ENCODE measurements around the gene JPH4.

JPH4 gene

GRCh38 chr14:23568021-23568599 lies 10.5 kb downstream of the JPH4 start:
- ATAC-seq, result no peak
- TF ChIP-seq RARB (CRISPR knock-in tag; IDR thresholded peaks at IDR 0.05) (no peak), POU6F1 (CRISPR knock-in tag; IDR thresholded peaks at IDR 0.05; ENCODE audit: borderline replicate concordance, low read depth) (no peak), TCF4 (CRISPR knock-in tag; IDR thresholded peaks at IDR 0.05; ENCODE audit: borderline replicate concordance) (no peak), PATZ1 (CRISPR knock-in tag; IDR thresholded peaks at IDR 0.05; ENCODE audit: borderline replicate concordance) (no peak), ZNF565 (CRISPR knock-in tag; conservative IDR thresholded peaks at IDR 0.05; ENCODE audit: low read depth) (no peak), ISL1 (CRISPR knock-in tag; IDR thresholded peaks at IDR 0.05) (no peak), BACH2 (CRISPR knock-in tag; IDR thresholded peaks at IDR 0.05; ENCODE audit: borderline replicate concordance) (no peak), GLIS3 (CRISPR knock-in tag; IDR thresholded peaks at IDR 0.05) (no peak), OSR1 (CRISPR knock-in tag; IDR thresholded peaks at IDR 0.05) (no peak), ARNTL (CRISPR knock-in tag; IDR thresholded peaks at IDR 0.05; ENCODE audit: borderline replicate concordance, low read depth) (no peak), CREB5 (CRISPR knock-in tag; IDR thresholded peaks at IDR 0.05; ENCODE audit: low read depth) (no peak), ZNF8 (CRISPR knock-in tag; IDR thresholded peaks at IDR 0.05) (no peak), ZC3H10 (CRISPR knock-in tag; IDR thresholded peaks at IDR 0.05) (no peak)

GRCh38 chr14:23567186-23568020 lies 11.2 kb downstream of the JPH4 start, which contains the start of gene AP1G2:
AP1G2 (minus strand) TSS chr14:23567791; CDS start chr14:23567314, 477 bp downstream.
- ATAC-seq, result peak; percentile 84
- peak; percentile 19; the same call in 1 of the 2 replicates for TF ChIP-seq PATZ1 (CRISPR knock-in tag; IDR thresholded peaks at IDR 0.05; ENCODE audit: borderline replicate concordance)
- no peak for TF ChIP-seq ZNF70 (CRISPR knock-in tag; IDR thresholded peaks at IDR 0.05)
- TF ChIP-seq ZC3H10 (CRISPR knock-in tag; IDR thresholded peaks at IDR 0.05), result no peak
- no peak for TF ChIP-seq ZNF565 (CRISPR knock-in tag; conservative IDR thresholded peaks at IDR 0.05; ENCODE audit: low read depth)
- TF ChIP-seq ZNF8 (CRISPR knock-in tag; IDR thresholded peaks at IDR 0.05), result no peak
- TF ChIP-seq CSRNP3 (CRISPR knock-in tag; IDR thresholded peaks at IDR 0.05), result 0 out of 2 replicates have a peak, but pooled peaks have one; percentile 8
- TF ChIP-seq TCF4 (CRISPR knock-in tag; IDR thresholded peaks at IDR 0.05; ENCODE audit: borderline replicate concordance), result no peak
- TF ChIP-seq CREB5 (CRISPR knock-in tag; IDR thresholded peaks at IDR 0.05; ENCODE audit: low read depth), result no peak
- no peak for TF ChIP-seq ZFP30 (CRISPR knock-in tag; IDR thresholded peaks at IDR 0.05)
- TF ChIP-seq TSHZ2 (CRISPR knock-in tag; IDR thresholded peaks at IDR 0.05), result no peak
- TF ChIP-seq SNAI2 (CRISPR knock-in tag; IDR thresholded peaks at IDR 0.05), result no peak
- peak; percentile 27; the same call in 1 of the 2 replicates for TF ChIP-seq GLIS3 (CRISPR knock-in tag; IDR thresholded peaks at IDR 0.05)
- no peak for TF ChIP-seq POU6F1 (CRISPR knock-in tag; IDR thresholded peaks at IDR 0.05; ENCODE audit: borderline replicate concordance, low read depth)
- TF ChIP-seq RARB (CRISPR knock-in tag; IDR thresholded peaks at IDR 0.05), result no peak
- no peak for TF ChIP-seq ARNTL (CRISPR knock-in tag; IDR thresholded peaks at IDR 0.05; ENCODE audit: borderline replicate concordance, low read depth)
- no peak for TF ChIP-seq TOX (CRISPR knock-in tag; IDR thresholded peaks at IDR 0.05; ENCODE audit: borderline replicate concordance)
- no peak for TF ChIP-seq CSDC2 (CRISPR knock-in tag; IDR thresholded peaks at IDR 0.05)
- TF ChIP-seq ZFP3 (CRISPR knock-in tag; IDR thresholded peaks at IDR 0.05), result no peak
- no peak for TF ChIP-seq PPARA (CRISPR knock-in tag; IDR thresholded peaks at IDR 0.05; ENCODE audit: borderline replicate concordance)
- 0 out of 2 replicates have a peak, but pooled peaks have one; percentile 5 for TF ChIP-seq ESRRG (CRISPR knock-in tag; IDR thresholded peaks at IDR 0.05)
- no peak for TF ChIP-seq ISL1 (CRISPR knock-in tag; IDR thresholded peaks at IDR 0.05)
